ENCODE results near the gene AGAP5.

GRCh38 chr10:73655990-73656298, 42.0 kb downstream of the AGAP5 start, which contains the start of gene SYNPO2L:
- TF ChIP-seq CTCF (IDR thresholded peaks at IDR 0.05) = no peak
- TF ChIP-seq REST (IDR thresholded peaks at IDR 0.05; ENCODE audit: insufficient read depth in 1 of 2, low read depth in 2 of 2, low read length in 1 of 2) = no peak
- TF ChIP-seq POLR2AphosphoS5 (IDR thresholded peaks at IDR 0.05; ENCODE audit: low read depth, low read length) = no peak
- TF ChIP-seq SIN3A (IDR thresholded peaks at IDR 0.05; ENCODE audit: borderline replicate concordance, insufficient read depth, low read depth, low read length) = no peak
- no peak for TF ChIP-seq TCF7L2 (IDR thresholded peaks at IDR 0.05; ENCODE audit: low read depth, low read length)

All from Panc1 (cell line).